Right lobe of liver (tissue), 6 donors: ENCODE measurements around the gene CALR. TPM values are rescaled to one million over a fixed set of nuclear protein-coding genes. Genes with fewer than 3 reads are reported as not detected.
"Not testable (repeated sequence)": the region's sequence is repeated elsewhere in the genome, so short reads cannot be mapped to it uniquely, and the experiment has no call there.

Experiments
- ATAC-seq, 4 donors: fragments of 200-7000 bp; cut with Tn5 transposase; one replicate each; pipeline ENCODE4 v1.9.1; 2020; ENCODE audit warnings: mild to moderate bottlenecking in 4 of 4, moderate library complexity in 4 of 4
- DNase-seq, 3 donors: peaks; one replicate each; pipeline ENCODE4 v3.0.0-alpha.2; 2020
- H3K27ac ChIP-seq, 3 donors: fragments of 200-600 bp; one replicate each; pipeline ENCODE4 v1.8.0; 2022
- H3K27me3 ChIP-seq, 2 donors: fragments of 200-600 bp; one replicate each; pipeline ENCODE4 v1.8.0; 2022
- H3K36me3 ChIP-seq, 4 donors: fragments of 200-600 bp; sonication (generic) in 1 of 4; one replicate each; pipeline versions ENCODE4 v1.5.1 to v1.8.0; 2017 to 2022; ENCODE audit warnings: control low read depth in 1 of 4
- H3K4me1 ChIP-seq, 4 donors: fragments of 200-600 bp; sonication (generic) in 1 of 4; one replicate each; pipeline versions ENCODE4 v1.5.1 to v1.8.0; 2017 to 2022; ENCODE audit warnings: control low read depth in 1 of 4
- H3K4me3 ChIP-seq, 3 donors: fragments of 200-600 bp; one replicate each; pipeline ENCODE4 v1.8.0; 2022
- H3K9me3 ChIP-seq, 4 donors: fragments of 200-600 bp; sonication (generic) in 1 of 4; one replicate each; pipeline versions ENCODE4 v1.5.1 to v1.8.0; 2017 to 2022; ENCODE audit warnings: control low read depth in 1 of 4
- POLR2A ChIP-seq: fragments of 450-650 bp; IDR thresholded peaks from one replicate; pipeline ENCODE4 v1.6.1; 2017; ENCODE audit warnings: antibody characterized with exemption, mild to moderate bottlenecking
- WGBS: methylation state at CpG from one replicate; pipeline ENCODE4 v1.1.6; 2018; ENCODE audit warnings: low coverage, low lambda C conversion rate; ENCODE audit not compliant: insufficient coverage; ENCODE audit errors: missing lambda C conversion rate; 5-methylcytosine and 5-hydroxymethylcytosine counted together
- intact Hi-C, 2 donors: fragments of 100-400 bp; cut with DNase I; formaldehyde crosslinking; loops; one replicate each; pipeline versions ENCODE4 v1.11.2 to v1.14.1; 2022
- total RNA-seq, 6 experiments: library from RNA; depleted of rRNA in 2 of 6; stranded (reverse); fragments of >200 nt in 2 of 6; fragmentation: NEBNext Ultra II Directional in 3 of 6; extraction: Animal tissue kit (Norgen Biotek cat#: 25700) in 3 of 6; gene quantifications; one replicate each; pipeline versions ENCODE4 v1.1.0 to v1.2.4, GENCODE V29; 2016 to 2023
- TF ChIP-seq, protein P1 (sequence below), 4 donors: fragments of 200-600 bp in 3 of 4; fragments of 450-650 bp in 1 of 4; IDR thresholded peaks; one replicate each; pipeline versions ENCODE4 v1.5.1 to v1.8.0; 2016 to 2022; ENCODE audit warnings: antibody characterized with exemption in 4 of 4, mild to moderate bottlenecking in 2 of 4
- donor health status: DM: no; HTN: yes; CAD: no.
- donor health status: DM: no; HTN: no; CAD: no.
- donor health status: DM: no; HTN: no; CAD: no.
- donor health status: DM: no; HTN: yes; CAD: no.
- donor health status: DM: no; HTN: yes; CAD: no.

The CALR gene
- total RNA-seq, 6 experiments from 2014 or later, result 771 to 1,471 (median 1,008) TPM

- H3K9me3 ChIP-seq, result no peaks in the 10 kb centered on the region
- peaks cover 0 to 15% (median 0%) of the 10 kb centered on the region in 4 donors for H3K4me1 ChIP-seq
- no peak overlapping the region for H3K4me3 ChIP-seq
- ATAC-seq (no peak), DNase-seq (no peak)
- TF ChIP-seq POLR2A, result no peak
- TF ChIP-seq, protein P1, sequence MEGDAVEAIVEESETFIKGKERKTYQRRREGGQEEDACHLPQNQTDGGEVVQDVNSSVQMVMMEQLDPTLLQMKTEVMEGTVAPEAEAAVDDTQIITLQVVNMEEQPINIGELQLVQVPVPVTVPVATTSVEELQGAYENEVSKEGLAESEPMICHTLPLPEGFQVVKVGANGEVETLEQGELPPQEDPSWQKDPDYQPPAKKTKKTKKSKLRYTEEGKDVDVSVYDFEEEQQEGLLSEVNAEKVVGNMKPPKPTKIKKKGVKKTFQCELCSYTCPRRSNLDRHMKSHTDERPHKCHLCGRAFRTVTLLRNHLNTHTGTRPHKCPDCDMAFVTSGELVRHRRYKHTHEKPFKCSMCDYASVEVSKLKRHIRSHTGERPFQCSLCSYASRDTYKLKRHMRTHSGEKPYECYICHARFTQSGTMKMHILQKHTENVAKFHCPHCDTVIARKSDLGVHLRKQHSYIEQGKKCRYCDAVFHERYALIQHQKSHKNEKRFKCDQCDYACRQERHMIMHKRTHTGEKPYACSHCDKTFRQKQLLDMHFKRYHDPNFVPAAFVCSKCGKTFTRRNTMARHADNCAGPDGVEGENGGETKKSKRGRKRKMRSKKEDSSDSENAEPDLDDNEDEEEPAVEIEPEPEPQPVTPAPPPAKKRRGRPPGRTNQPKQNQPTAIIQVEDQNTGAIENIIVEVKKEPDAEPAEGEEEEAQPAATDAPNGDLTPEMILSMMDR (IDR thresholded peaks at IDR 0.05), result no peak
- H3K27me3 ChIP-seq, result no peaks in the 10 kb centered on the region
- intact Hi-C loops, result no loop called here
- no peaks in the 10 kb centered on the region for H3K36me3 ChIP-seq
- WGBS, result 46% methylated on average over 4 of the region's 4 CpGs
- H3K27ac ChIP-seq, result no peak overlapping the region
These were observed 25.8 kb upstream of the CALR start for GRCh38 chr19:12912571-12912970.

DNA sequence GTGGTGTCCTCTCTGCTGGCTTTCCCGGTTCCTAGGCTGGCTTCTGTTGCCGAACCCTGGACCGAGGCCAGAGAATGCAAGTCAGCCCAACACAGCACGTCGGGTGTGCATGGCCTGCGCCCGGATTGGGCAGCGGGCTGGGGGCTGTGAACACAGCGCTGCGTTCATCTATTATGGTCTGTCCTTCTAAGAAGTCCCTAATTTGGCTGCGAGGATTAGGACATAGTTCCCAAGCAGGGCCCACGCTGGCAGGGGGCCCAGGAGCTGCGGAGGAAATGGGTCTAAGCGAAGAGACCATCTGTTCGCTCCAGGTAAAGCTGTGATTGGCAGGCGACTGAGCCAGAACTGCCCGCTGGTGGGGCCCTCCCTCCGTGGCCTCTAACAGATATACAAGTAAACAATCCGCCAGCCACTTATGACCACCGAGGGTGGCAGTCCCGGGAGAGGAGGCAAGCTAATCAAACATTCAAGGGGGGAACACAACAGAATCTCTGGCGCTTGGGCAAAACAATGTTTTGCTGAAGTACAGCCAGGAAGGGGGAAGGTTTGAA, 25.3 kb upstream of the CALR start:
- intact Hi-C loops, result no loop called here
- WGBS, result 10% methylated on average over 17 of the region's 22 CpGs
- Histone ChIP-seq H3K36me3 (no peaks in the 10 kb centered on the region), H3K27ac (no peak overlapping the region), H3K27me3 (no peaks in the 10 kb centered on the region), H3K9me3 (no peaks in the 10 kb centered on the region), H3K4me1 (peaks cover 0 to 15% (median 0%) of the 10 kb centered on the region in 4 donors), H3K4me3 (no peak overlapping the region)
- DNase-seq (peak in 1 of 3 donors; percentile 66), ATAC-seq (peak; percentile 68 to 76 (median 72))
- TF ChIP-seq, protein P1 (IDR thresholded peaks at IDR 0.05), result no peak
- no peak for TF ChIP-seq POLR2A

GRCh38 chr19:12913851-12914690, 24.3 kb upstream of the CALR start:
- DNase-seq (no peak), ATAC-seq (no peak)
- H3K4me3 ChIP-seq, result no peak overlapping the region
- intact Hi-C loops, result no loop called here
- H3K4me1 ChIP-seq, result peaks cover 0 to 20% (median 2%) of the 10 kb centered on the region in 4 donors
- H3K27ac ChIP-seq, result no peak overlapping the region
- TF ChIP-seq, protein P1 (IDR thresholded peaks at IDR 0.05), result no peak
- no peak for TF ChIP-seq POLR2A
- no peaks in the 10 kb centered on the region for H3K9me3 ChIP-seq
- no peaks in the 10 kb centered on the region for H3K27me3 ChIP-seq
- H3K36me3 ChIP-seq, result no peaks in the 10 kb centered on the region
- 42% methylated on average over 6 of the region's 12 CpGs for WGBS

- peaks cover 0 to 20% (median 2%) of the 10 kb centered on the region in 4 donors for H3K4me1 ChIP-seq
- H3K27me3 ChIP-seq, H3K4me3 ChIP-seq, DNase-seq, H3K36me3 ChIP-seq, ATAC-seq, H3K27ac ChIP-seq, intact Hi-C loops, H3K9me3 ChIP-seq: not testable (repeated sequence)
- WGBS, result 85% methylated on average over 4 of the region's 4 CpGs
These were observed 22.5 kb upstream of the CALR start for GRCh38 chr19:12915860-12916259.

GRCh38 chr19:12918253-12918652, 20.2 kb upstream of the CALR start:
- peaks cover 0 to 10% (median 2%) of the 10 kb centered on the region in 4 donors for H3K4me1 ChIP-seq
- TF ChIP-seq, protein P1 (IDR thresholded peaks at IDR 0.05), result no peak
- TF ChIP-seq POLR2A, result no peak
- ATAC-seq, result no peak
- intact Hi-C loops, result no loop called here
- no peak for DNase-seq
- no peaks in the 10 kb centered on the region for H3K9me3 ChIP-seq
- no peak overlapping the region for H3K4me3 ChIP-seq
- no peaks in the 10 kb centered on the region for H3K27me3 ChIP-seq
- H3K27ac ChIP-seq, result no peak overlapping the region
- peaks cover 0 to 11% (median 3%) of the 10 kb centered on the region in 4 donors for H3K36me3 ChIP-seq
- WGBS, result 100% methylated on average over 1 of the region's 14 CpGs
